Stimulated activated CD4-positive, alpha-beta T cell treated with anti-CD3 and anti-CD28 coated beads, TNF-alpha, amount 100 ng/mL, for 24 hours (primary cell): ENCODE measurements around the gene MCF2L2.

Experiments used
- DNase-seq, 3 experiments: peaks; one replicate each; pipeline ENCODE4 v3.0.0-alpha.2; 2020; ENCODE audit warnings: low read depth in 3 of 3

The MCF2L2 gene

GRCh38 chr3:183396662-183397391 lies 31.6 kb downstream of the MCF2L2 start:
- no peak for DNase-seq

- DNase-seq = no peak
Measured at GRCh38 chr3:183394150-183394549, 34.3 kb downstream of the MCF2L2 start.

GRCh38 chr3:183393625-183394024 lies 34.8 kb downstream of the MCF2L2 start:
- DNase-seq = no peak

GRCh38 chr3:183392186-183393034 lies 36.0 kb downstream of the MCF2L2 start:
- DNase-seq = no peak

- DNase-seq = no peak
Measured at GRCh38 chr3:183391460-183391859, 37.0 kb downstream of the MCF2L2 start.

GRCh38 chr3:183390844-183391243 lies 37.6 kb downstream of the MCF2L2 start:
- no peak for DNase-seq

- no peak for DNase-seq
Measured at GRCh38 chr3:183388213-183388895, 40.1 kb downstream of the MCF2L2 start.

GRCh38 chr3:183387797-183388196 lies 40.6 kb downstream of the MCF2L2 start:
- DNase-seq = no peak

- DNase-seq = no peak
Measured at GRCh38 chr3:183386651-183387050, 41.8 kb downstream of the MCF2L2 start.

GRCh38 chr3:183385698-183386613 lies 42.5 kb downstream of the MCF2L2 start:
- DNase-seq = peak in 2 of 3 experiments; percentile 25 to 64

GRCh38 chr3:183381673-183382072 lies 46.7 kb downstream of the MCF2L2 start:
- no peak for DNase-seq

- DNase-seq = no peak
Measured at GRCh38 chr3:183381179-183381578, 47.2 kb downstream of the MCF2L2 start.

- DNase-seq = no peak
Measured at GRCh38 chr3:183378951-183379350, 49.5 kb downstream of the MCF2L2 start.

- DNase-seq = no peak
Measured at GRCh38 chr3:183378545-183378944, 49.9 kb downstream of the MCF2L2 start.

- DNase-seq = no peak
Measured at GRCh38 chr3:183378008-183378407, 50.4 kb downstream of the MCF2L2 start.

- DNase-seq = peak in 1 of 3 experiments; percentile 23
Measured at GRCh38 chr3:183377307-183377959, 51.0 kb downstream of the MCF2L2 start.

GRCh38 chr3:183375787-183376186 lies 52.6 kb downstream of the MCF2L2 start:
- DNase-seq = no peak

- no peak for DNase-seq
Measured at GRCh38 chr3:183375337-183375736, 53.1 kb downstream of the MCF2L2 start.

GRCh38 chr3:183372911-183373310 lies 55.5 kb downstream of the MCF2L2 start:
- no peak for DNase-seq

- peak in 1 of 3 experiments; percentile 21 for DNase-seq
Measured at GRCh38 chr3:183371600-183371968, 56.8 kb downstream of the MCF2L2 start.

GRCh38 chr3:183370391-183370790 lies 58.0 kb downstream of the MCF2L2 start:
- no peak for DNase-seq
